ENCODE measurements around the gene DRD4.

Gene DRD4

DNA sequence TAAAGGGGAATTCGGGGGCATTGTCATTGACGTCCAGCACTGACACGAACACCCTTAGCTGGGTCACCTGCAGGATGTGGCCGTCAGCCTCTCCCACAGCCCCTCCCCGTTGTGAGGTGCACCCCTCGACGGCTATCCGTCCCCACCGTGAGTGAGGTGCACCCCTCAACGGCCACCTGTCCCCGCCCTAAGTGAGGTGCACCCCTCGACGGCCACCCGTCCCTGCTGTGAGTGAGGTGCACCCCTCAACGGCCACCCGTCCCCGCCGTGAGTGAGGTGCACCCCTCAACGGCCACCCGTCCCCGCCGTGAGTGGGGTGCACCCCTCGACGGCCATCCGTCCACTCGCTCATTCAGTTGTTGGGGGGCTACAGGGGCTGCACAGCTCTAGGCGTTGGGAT lies 15.2 kb upstream of the DRD4 start:
- DNase-seq (ENCODE audit: low read depth, low spot score): no peak

DNA sequence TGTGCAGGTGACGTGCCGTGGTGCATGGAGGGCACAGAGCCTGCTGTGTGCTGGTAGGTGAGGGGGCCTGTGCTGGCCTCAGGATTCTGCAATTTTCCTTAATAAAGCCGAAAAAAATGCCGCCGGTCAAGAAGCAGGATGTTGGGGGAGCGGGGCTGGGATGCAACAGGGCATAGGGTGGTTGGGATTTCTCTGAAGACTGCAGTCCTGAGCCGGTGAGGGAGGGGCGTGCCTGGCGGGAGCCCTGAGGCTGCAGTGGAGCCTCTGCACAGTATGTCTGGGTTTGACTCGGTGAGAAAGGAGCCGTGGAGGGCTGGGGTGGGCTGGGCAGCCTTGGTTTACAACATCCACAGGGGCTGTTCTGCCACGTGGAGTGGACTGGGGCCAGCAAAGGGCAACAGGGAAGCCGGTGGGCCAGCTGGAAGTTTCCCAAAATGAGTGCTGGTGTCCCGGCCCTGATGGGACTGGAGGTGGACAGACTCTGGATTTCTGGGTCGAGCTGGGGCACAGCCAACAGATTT lies 13.7 kb upstream of the DRD4 start:
- DNase-seq (ENCODE audit: low read depth, low spot score): no peak

DNA sequence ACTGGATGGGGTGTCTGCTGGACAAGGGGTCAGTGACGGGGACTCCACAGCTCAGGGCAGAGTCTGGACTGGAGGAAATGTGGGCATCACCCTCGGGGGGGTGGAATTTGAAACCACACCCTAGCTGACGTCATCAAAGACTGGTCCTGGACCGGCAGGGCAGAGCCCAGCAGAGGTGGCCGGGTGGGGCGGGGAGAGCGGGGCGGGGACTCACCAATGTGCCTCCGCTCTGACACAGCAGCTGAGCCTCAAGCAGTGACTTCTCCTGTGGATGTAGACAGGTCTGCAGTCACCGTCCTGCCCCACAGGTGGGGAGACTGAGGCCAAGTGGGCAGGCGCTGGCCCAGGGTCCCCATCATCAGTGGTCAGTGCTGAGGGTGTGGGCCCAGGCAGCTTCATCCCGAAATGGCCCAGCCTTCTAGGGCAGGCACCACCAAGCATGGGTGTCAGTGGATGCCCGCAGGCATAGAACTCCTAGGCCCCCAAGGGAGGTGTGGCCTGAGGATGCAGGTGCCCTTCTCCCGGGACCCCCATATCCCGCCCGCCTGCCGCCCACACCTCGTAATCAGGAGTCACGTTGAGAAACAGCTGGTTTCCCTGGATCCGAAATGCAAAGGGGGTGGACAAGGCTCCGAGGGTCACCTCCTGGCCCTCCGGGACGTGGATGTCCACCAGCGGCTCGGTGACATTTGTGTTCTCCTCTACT lies 12.9 kb upstream of the DRD4 start:
- DNase-seq (ENCODE audit: low read depth, low spot score): no peak

- DNase-seq (ENCODE audit: low read depth, low spot score): no peak
These were observed 12.1 kb upstream of the DRD4 start, which contains the start of gene CDHR5 for GRCh38 chr11:624705-625635. CDHR5 (minus strand) TSS chr11:624955; CDS start chr11:624902, 53 bp downstream.

GRCh38 chr11:625636-626268 lies 11.3 kb upstream of the DRD4 start:
- no peak for DNase-seq (ENCODE audit: low read depth, low spot score)

DNA sequence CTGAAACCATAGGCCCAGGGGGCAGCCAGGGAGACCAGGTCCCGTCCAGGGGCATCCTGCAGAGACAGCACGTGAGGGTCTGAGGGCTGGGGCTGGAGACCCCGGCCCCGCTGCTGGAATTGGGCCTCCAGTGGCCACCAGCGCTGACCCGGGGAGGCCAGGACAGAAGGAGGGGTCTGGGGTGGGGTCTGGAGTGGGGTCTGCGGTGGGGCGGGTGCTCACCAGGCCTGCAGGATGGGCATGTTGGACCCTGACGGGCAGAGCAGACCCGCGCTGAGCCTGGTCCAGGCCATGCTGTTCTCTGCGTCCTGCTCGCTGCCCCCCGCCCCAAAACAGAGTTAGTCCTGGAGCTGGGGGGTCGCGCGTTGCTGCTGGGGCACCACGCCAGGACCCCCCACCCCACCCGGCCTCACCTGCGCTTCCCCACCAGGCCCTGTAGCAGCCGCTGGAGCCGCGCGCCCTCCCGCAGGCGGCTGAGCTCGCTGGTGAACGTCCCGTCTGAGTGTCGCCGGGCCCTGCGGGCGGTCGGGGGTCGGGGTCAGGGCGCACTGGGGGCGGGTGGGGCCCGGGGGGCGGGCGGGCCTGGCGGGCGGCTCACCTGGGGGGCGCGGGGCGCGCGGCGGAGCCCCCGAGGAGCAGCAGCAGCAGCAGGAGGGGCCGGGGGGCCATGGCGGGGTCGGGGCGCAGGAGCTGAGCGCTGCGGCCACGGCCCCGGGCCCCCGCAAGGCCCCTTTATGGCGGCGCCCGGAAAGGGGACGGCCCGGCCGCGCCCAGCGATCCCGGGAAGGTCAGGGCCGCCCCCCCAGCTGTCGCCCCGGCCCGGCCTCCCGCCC lies 10.4 kb upstream of the DRD4 start, which contains the start of gene SCT:
Gene SCT, minus strand, starts transcription at position 707 of the 833 bp plus-strand sequence. Its CDS starts 38 bp downstream, at position 669.
- DNase-seq (ENCODE audit: low read depth, low spot score): no peak

DNA sequence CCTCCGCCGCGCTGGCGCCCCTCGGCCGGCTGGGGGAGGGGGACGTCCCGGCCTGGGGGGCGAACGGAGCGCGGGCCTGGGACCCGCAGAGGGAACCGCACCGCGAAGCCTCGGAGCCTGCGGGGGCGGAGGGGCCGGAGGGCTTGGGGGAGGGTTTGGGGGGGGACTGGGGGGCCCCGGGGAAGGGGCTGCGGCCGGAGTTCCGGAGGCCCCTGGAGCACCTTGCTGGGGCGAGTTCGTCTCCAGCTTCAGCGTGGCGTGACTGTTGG lies 9.8 kb upstream of the DRD4 start:
- DNase-seq (ENCODE audit: low read depth, low spot score): no peak

DNA sequence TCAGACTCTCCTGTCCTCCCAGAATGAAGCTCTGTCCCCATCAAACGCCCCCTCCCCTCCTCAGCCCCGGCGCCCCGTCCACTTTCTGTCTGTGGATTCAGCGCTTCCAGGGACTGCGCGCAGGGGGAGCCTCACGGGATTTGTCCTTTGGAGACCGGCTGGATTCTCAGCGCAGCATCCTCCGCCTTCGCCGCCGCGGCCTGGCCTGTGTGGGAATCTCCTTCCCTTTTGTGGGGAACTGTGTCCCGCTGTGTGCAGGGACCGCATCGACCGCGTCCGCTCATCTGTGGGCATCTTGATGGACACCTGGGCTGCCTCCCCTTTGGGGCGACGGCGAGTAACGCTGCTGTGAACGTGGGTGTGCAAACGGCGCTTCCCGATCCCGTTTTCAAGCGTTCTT lies 9.0 kb upstream of the DRD4 start:
- no peak for DNase-seq (ENCODE audit: low read depth, low spot score)

- DNase-seq (ENCODE audit: low read depth, low spot score): no peak
These were observed 7.9 kb upstream of the DRD4 start for GRCh38 chr11:629237-629583.

- no peak for DNase-seq (ENCODE audit: low read depth, low spot score)
These were observed 6.2 kb upstream of the DRD4 start for GRCh38 chr11:630871-631270.

- no peak for DNase-seq (ENCODE audit: low read depth, low spot score)
These were observed 1.0 kb upstream of the DRD4 start for GRCh38 chr11:635945-636510.

DNA sequence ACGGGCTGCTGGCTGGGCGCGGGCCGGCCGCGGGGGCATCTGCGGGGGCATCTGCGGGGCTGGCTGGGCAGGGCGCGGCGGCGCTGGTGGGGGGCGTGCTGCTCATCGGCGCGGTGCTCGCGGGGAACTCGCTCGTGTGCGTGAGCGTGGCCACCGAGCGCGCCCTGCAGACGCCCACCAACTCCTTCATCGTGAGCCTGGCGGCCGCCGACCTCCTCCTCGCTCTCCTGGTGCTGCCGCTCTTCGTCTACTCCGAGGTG lies 194 bp downstream of the DRD4 start:
- DNase-seq (ENCODE audit: low read depth, low spot score): no peak

GRCh38 chr11:637593-638521 lies 788 bp downstream of the DRD4 start:
- no peak for DNase-seq (ENCODE audit: low read depth, low spot score)

DNA sequence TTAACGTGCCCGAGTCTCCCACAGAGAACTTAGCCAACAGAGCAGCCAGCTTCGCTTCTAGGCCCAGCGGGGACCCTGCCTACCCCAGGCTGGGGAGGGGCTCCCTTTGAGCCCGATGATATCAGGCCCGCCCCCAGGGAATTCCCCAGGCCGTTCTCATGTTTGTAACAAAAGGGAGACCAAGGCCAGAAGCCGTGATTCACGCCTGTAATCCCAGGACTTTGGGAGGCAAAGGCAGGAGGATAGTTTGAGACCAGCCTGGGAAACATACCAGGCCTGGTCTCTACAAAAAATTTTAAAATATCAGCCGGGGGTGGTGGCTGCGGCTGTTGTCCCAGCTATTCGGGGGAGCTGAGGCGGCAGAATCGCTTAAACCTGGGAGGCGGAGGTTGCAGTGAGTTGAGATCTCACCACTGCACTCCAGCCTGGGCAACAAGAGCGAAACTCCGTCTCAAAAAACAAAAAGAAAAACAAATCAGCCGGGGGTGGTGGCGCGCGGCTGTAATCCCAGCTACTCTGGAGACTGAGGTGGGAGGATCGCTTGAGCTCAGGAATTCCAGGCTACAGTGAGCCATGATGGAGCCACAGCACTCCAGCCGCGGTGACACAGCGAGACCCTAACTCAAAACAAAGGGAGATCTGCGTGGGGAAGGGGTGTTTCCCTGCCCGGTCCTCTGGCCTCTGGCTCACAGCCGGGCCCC lies 1.7 kb downstream of the DRD4 start:
- no peak for DNase-seq (ENCODE audit: low read depth, low spot score)

- no peak for DNase-seq (ENCODE audit: low read depth, low spot score)
These were observed 2.4 kb downstream of the DRD4 start for GRCh38 chr11:639332-639955.

DNA sequence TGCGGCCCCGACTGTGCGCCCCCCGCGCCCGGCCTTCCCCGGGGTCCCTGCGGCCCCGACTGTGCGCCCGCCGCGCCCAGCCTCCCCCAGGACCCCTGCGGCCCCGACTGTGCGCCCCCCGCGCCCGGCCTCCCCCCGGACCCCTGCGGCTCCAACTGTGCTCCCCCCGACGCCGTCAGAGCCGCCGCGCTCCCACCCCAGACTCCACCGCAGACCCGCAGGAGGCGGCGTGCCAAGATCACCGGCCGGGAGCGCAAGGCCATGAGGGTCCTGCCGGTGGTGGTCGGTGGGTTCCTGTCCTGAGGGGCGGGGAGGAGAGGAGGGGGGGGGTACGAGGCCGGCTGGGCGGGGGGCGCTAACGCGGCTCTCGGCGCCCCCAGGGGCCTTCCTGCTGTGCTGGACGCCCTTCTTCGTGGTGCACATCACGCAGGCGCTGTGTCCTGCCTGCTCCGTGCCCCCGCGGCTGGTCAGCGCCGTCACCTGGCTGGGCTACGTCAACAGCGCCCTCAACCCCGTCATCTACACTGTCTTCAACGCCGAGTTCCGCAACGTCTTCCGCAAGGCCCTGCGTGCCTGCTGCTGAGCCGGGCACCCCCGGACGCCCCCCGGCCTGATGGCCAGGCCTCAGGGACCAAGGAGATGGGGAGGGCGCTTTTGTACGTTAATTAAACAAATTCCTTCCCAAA lies 3.1 kb downstream of the DRD4 start:
- DNase-seq (ENCODE audit: low read depth, low spot score): no peak

DNA sequence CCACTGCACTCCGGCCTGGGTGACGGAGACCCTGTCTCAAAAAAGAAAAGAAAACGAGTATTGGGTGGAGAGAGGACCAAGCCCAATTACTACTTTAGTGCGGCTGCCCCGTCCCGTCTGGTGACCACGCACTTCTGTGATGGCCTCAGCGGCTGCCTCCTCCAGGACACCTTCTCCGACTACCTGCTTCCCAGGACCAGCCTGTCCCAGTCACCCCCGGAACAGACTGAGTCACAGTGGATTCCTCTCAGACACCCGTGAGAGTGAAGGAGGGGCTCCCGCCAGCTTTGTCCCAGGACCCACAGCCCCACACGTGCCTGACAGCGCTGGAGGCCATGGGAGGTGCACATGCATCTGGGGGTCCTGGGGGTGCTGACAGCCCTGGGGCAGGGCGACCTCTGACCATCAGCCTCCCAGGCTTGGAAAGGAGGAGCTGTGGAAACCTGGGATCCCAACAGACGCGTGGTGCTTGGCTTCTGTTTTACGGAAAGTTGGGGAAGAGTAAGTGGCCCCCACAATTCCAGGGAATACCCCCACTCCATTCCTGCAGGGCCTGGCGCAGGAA lies 4.8 kb downstream of the DRD4 start:
- DNase-seq (ENCODE audit: low read depth, low spot score): no peak

DNA sequence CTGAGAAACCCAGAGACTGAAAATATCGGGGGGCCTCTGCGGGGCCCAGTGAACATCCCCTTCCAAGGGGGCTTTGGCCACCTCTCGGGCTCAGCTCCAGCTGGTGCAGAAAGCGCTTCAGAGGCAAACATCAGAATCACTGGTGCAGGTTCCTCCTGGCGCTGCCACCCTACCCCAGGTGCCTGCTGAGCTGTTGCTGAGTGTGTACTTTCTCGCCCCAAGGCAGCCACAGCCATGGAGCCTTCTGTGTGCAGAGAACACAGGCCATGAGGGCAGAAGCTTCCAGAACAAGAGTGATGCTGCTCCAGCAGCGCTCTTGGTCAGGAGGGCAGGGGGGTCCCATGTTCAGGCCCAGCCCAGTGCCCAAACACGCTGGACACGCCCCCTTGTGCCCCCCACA lies 6.3 kb downstream of the DRD4 start:
- DNase-seq (ENCODE audit: low read depth, low spot score): no peak

Measured in activated naive CD8-positive, alpha-beta T cell treated with anti-CD3 and anti-CD28 coated beads, Interleukin-2, amount 50 U/mL, for 16 hours (primary cell).